Measurements from ENCODE around the gene LRRC59. TPM values are rescaled to one million over a fixed set of nuclear protein-coding genes. Genes with fewer than 3 reads are reported as not detected.

The LRRC59 gene
- total and polyA plus RNA-seq, 2 of the 13 experiments (the other 11 are each of a cell fraction or from before 2014, with no cell fraction given) = 87.3 to 222 TPM

DNA sequence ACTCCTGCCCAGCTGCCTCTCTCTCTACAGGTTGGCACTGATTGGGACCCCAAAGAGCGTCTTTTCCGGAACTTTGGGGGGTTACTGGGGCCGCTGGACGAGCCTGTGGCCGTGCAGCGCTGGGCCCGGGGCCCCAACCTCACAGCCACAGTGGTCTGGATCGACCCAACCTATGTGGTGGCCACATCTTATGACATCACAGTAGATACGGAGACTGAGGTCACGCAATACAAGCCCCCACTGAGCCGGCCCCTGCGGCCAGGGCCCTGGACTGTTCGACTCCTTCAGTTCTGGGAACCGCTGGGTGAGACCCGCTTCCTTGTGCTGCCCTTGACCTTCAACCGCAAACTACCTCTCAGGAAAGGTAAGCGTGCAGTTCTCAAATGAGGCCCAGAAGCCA is 39.1 kb downstream of the LRRC59 start:
- no peaks in the 10 kb centered on the region for H3K27me3 ChIP-seq (ENCODE audit: control insufficient read depth in 1 of 2, insufficient read depth in 2 of 2, low read length in 2 of 2)
- H3K9ac ChIP-seq (ENCODE audit: insufficient read depth, low read depth, low read length) = no peak overlapping the region
- no TSS peak for BruUV-seq (replicated peaks)
- H4K20me1 ChIP-seq (ENCODE audit: insufficient read depth, low read length) = no peaks in the 10 kb centered on the region
- intact Hi-C loops (cut with micrococcal nuclease; ENCODE audit: unreplicated experiment) = no loop called here
- H3K4me2 ChIP-seq (ENCODE audit: low read depth, low read length) = no peak overlapping the region
- FAIRE-seq = no peak
- WGBS (ENCODE audit: low lambda C conversion rate) = 98% methylated on average over 14 of the region's 17 CpGs
- no peak overlapping the region for H3K4me3 ChIP-seq (replicated peaks in 1 of 3; ENCODE audit: insufficient read depth in 1 of 3, low read depth in 2 of 3, low read length in 3 of 3)
- H3K4me1 ChIP-seq (ENCODE audit: insufficient read depth, low read length) = peaks cover 29% of the 10 kb centered on the region
- ChIA-PET CTCF (ENCODE audit: low intra/inter-chr PET ratio, low total read pairs) (no interaction called here), POLR2A (interaction anchor here (1.5 kb wide), 1 partner anchor 13 kb away, joined by 6 read pairs; no protein-coding TSS in a partner anchor)
- no peaks in the 10 kb centered on the region for H3K79me2 ChIP-seq (ENCODE audit: insufficient read depth, low read length)
- H2AFZ ChIP-seq (ENCODE audit: low read length) = no peak overlapping the region
- peaks cover 35 to 56% of the 10 kb centered on the region in 2 experiments for H3K36me3 ChIP-seq (replicated peaks in 1 of 2; ENCODE audit: control insufficient read depth in 1 of 2, insufficient read depth in 2 of 2, low read length in 2 of 2)
- TF ChIP-seq AGO2 (optimal IDR thresholded peaks at IDR 0.05; ENCODE audit: low read depth, low read length) (peak; percentile 62), CREB1 (IDR thresholded peaks at IDR 0.05) (peak; percentile 53; the same call in 1 of the 2 replicates), CREB1 (CRISPR knock-in tag; IDR thresholded peaks at IDR 0.05) (no peak), REL (CRISPR knock-in tag; conservative IDR thresholded peaks at IDR 0.05) (no peak)
- TF ChIP-seq, protein P1, sequence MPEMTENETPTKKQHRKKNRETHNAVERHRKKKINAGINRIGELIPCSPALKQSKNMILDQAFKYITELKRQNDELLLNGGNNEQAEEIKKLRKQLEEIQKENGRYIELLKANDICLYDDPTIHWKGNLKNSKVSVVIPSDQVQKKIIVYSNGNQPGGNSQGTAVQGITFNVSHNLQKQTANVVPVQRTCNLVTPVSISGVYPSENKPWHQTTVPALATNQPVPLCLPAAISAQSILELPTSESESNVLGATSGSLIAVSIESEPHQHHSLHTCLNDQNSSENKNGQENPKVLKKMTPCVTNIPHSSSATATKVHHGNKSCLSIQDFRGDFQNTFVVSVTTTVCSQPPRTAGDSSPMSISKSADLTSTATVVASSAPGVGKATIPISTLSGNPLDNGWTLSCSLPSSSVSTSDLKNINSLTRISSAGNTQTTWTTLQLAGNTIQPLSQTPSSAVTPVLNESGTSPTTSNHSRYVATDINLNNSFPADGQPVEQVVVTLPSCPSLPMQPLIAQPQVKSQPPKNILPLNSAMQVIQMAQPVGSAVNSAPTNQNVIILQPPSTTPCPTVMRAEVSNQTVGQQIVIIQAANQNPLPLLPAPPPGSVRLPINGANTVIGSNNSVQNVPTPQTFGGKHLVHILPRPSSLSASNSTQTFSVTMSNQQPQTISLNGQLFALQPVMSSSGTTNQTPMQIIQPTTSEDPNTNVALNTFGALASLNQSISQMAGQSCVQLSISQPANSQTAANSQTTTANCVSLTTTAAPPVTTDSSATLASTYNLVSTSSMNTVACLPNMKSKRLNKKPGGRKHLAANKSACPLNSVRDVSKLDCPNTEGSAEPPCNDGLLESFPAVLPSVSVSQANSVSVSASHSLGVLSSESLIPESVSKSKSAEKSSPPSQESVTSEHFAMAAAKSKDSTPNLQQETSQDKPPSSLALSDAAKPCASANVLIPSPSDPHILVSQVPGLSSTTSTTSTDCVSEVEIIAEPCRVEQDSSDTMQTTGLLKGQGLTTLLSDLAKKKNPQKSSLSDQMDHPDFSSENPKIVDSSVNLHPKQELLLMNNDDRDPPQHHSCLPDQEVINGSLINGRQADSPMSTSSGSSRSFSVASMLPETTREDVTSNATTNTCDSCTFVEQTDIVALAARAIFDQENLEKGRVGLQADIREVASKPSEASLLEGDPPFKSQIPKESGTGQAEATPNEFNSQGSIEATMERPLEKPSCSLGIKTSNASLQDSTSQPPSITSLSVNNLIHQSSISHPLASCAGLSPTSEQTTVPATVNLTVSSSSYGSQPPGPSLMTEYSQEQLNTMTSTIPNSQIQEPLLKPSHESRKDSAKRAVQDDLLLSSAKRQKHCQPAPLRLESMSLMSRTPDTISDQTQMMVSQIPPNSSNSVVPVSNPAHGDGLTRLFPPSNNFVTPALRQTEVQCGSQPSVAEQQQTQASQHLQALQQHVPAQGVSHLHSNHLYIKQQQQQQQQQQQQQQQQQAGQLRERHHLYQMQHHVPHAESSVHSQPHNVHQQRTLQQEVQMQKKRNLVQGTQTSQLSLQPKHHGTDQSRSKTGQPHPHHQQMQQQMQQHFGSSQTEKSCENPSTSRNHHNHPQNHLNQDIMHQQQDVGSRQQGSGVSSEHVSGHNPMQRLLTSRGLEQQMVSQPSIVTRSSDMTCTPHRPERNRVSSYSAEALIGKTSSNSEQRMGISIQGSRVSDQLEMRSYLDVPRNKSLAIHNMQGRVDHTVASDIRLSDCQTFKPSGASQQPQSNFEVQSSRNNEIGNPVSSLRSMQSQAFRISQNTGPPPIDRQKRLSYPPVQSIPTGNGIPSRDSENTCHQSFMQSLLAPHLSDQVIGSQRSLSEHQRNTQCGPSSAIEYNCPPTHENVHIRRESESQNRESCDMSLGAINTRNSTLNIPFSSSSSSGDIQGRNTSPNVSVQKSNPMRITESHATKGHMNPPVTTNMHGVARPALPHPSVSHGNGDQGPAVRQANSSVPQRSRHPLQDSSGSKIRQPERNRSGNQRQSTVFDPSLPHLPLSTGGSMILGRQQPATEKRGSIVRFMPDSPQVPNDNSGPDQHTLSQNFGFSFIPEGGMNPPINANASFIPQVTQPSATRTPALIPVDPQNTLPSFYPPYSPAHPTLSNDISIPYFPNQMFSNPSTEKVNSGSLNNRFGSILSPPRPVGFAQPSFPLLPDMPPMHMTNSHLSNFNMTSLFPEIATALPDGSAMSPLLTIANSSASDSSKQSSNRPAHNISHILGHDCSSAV (CRISPR knock-in tag; IDR thresholded peaks at IDR 0.05; ENCODE audit: borderline replicate concordance) = no peak
- TF ChIP-seq, protein P2, sequence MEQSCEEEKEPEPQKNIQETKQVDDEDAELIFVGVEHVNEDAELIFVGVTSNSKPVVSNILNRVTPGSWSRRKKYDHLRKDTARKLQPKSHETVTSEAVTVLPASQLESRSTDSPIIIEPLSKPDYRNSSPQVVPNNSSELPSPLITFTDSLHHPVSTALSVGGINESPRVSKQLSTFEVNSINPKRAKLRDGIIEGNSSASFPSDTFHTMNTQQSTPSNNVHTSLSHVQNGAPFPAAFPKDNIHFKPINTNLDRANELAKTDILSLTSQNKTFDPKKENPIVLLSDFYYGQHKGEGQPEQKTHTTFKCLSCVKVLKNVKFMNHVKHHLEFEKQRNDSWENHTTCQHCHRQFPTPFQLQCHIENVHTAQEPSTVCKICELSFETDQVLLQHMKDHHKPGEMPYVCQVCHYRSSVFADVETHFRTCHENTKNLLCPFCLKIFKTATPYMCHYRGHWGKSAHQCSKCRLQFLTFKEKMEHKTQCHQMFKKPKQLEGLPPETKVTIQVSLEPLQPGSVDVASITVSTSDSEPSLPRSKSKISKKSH (CRISPR knock-in tag; IDR thresholded peaks at IDR 0.05; ENCODE audit: borderline replicate concordance) = no peak
- DNase-seq (ENCODE audit: low spot score) = no peak
- no peak for ATAC-seq
- H3K27ac ChIP-seq (ENCODE audit: extremely low read length, insufficient read depth, low read length) = no peak overlapping the region
- H3K9me3 ChIP-seq (ENCODE audit: low read length) = no peaks in the 10 kb centered on the region
- in situ Hi-C loops (cut with HindIII; ENCODE audit: extremely low pct_ligation_motif_present, low pct_unique_long_range_greater_than_20kb) = no loop called here

Measured in HepG2 (cell line).